ENCODE measurements around the gene ENG. TPM values are rescaled to one million over a fixed set of nuclear protein-coding genes. Genes with fewer than 3 reads are reported as not detected.

ENG gene
- polyA plus RNA-seq, 3 donors: 15.7 to 26.0 (median 17.9) TPM

DNA sequence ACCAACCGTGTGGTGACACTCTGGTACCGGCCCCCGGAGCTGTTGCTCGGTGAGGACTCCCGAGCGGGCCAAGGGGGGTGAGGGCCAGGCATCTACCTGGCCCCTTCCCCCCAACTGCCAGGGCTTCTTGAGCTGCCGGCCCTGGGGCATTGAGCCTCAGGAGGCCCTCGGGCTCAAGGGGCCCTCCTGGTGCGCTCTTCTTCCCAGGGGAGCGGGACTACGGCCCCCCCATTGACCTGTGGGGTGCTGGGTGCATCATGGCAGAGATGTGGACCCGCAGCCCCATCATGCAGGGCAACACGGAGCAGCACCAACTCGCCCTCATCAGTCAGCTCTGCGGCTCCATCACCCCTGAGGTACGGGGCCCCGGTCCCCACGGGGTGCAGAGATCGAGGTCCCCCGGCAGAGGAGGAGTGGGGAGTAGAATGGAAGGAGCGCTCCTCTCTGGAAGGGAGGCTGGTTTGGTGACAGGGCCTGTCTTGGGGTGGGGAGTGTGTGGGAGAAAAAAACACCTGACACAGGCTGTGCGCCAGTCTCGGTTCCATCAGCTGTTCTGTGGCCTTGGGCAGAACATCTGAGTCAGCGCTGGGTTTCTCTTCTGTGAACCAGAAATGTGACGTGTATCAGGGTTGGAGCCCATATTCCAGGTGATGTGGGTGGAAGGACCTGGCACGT is 66.0 kb downstream of the ENG start:
- intact Hi-C loops (cut with micrococcal nuclease): loop anchor here (5.0 kb wide), 3 partner anchors 79 to 271 kb away; partner anchors contain the start of gene ST6GALNAC4 (in 1 of the 2)
- Mint-ChIP-seq H3K27me3 (ENCODE audit: low read depth in 3 of 3) (peaks cover 0 to 2% (median 0%) of the 10 kb centered on the region in 3 donors), H3K36me3 (peaks cover 51 to 64% of the 10 kb centered on the region in 2 donors), H3K27ac (peak overlapping the region in 2 of 7 donors; percentile 37 to 55), H3K4me1 (peaks cover 31% of the 10 kb centered on the region), H3K4me3 (no peak overlapping the region), H3K9me3 (no peaks in the 10 kb centered on the region)
- Histone ChIP-seq H4K20me1 (ENCODE audit: insufficient read depth, low read length) (peaks cover 75% of the 10 kb centered on the region), H3K4me3 (replicated peaks in 1 of 3; ENCODE audit: low read depth in 2 of 3, low read length in 3 of 3) (no peak overlapping the region), H3K79me2 (ENCODE audit: insufficient read depth, low read length) (peaks cover 66% of the 10 kb centered on the region), H3K36me3 (replicated peaks in 1 of 2; ENCODE audit: control insufficient read depth in 1 of 2, insufficient read depth in 2 of 2, low read length in 2 of 2) (peaks cover 61 to 65% of the 10 kb centered on the region in 2 donors), H3K4me1 (ENCODE audit: control insufficient read depth in 1 of 2, insufficient read depth in 2 of 2, low read length in 2 of 2) (peaks cover 27 to 32% of the 10 kb centered on the region in 2 donors), H2AFZ (ENCODE audit: insufficient read depth, low read depth, low read length, poor library complexity, severe bottlenecking) (no peak overlapping the region), H3K27ac (ENCODE audit: low read depth in 1 of 2, low read length in 2 of 2) (no peak overlapping the region), H3K9ac (ENCODE audit: insufficient read depth, low read length, poor library complexity, severe bottlenecking) (no peak overlapping the region), H3K9me3 (replicated peaks in 1 of 2; ENCODE audit: control insufficient read depth in 1 of 2, insufficient read depth in 1 of 2, low read length in 2 of 2) (no peaks in the 10 kb centered on the region), H3K27me3 (ENCODE audit: control insufficient read depth in 2 of 2, insufficient read depth in 2 of 2, low read length in 2 of 2) (no peaks in the 10 kb centered on the region), H3K4me2 (replicated peaks; ENCODE audit: extremely low read depth, low read length, poor library complexity, severe bottlenecking) (no peak overlapping the region)
- no peak for DNase-seq
- 92% methylated on average over 15 of the region's 26 CpGs for WGBS (ENCODE audit: insufficient coverage)
- no peak for TF ChIP-seq CTCF (IDR thresholded peaks at IDR 0.05)

GRCh38 chr9:127786773-127787104 is 67.7 kb downstream of the ENG start:
- peaks cover 0 to 3% (median 0%) of the 10 kb centered on the region in 3 donors for H3K27me3 Mint-ChIP-seq (ENCODE audit: low read depth in 3 of 3)
- WGBS (ENCODE audit: insufficient coverage): 0% methylated on average over 8 of the region's 12 CpGs
- peaks cover 47% of the 10 kb centered on the region for H3K4me1 Mint-ChIP-seq
- intact Hi-C loops (cut with micrococcal nuclease): loop anchor here (1.0 to 5.0 kb wide), 4 partner anchors 81 to 269 kb away; partner anchors contain the start of gene ST6GALNAC4 (in 1 of the 2)
- Histone ChIP-seq H2AFZ (ENCODE audit: insufficient read depth, low read depth, low read length, poor library complexity, severe bottlenecking) (no peak overlapping the region), H4K20me1 (ENCODE audit: insufficient read depth, low read length) (peaks cover 58% of the 10 kb centered on the region), H3K9ac (ENCODE audit: insufficient read depth, low read length, poor library complexity, severe bottlenecking) (peak overlapping the region; percentile 94), H3K9me3 (replicated peaks in 1 of 2; ENCODE audit: control insufficient read depth in 1 of 2, insufficient read depth in 1 of 2, low read length in 2 of 2) (no peaks in the 10 kb centered on the region), H3K27me3 (ENCODE audit: control insufficient read depth in 2 of 2, insufficient read depth in 2 of 2, low read length in 2 of 2) (no peaks in the 10 kb centered on the region), H3K4me1 (ENCODE audit: control insufficient read depth in 1 of 2, insufficient read depth in 2 of 2, low read length in 2 of 2) (peaks cover 44 to 49% of the 10 kb centered on the region in 2 donors), H3K36me3 (replicated peaks in 1 of 2; ENCODE audit: control insufficient read depth in 1 of 2, insufficient read depth in 2 of 2, low read length in 2 of 2) (peaks cover 45 to 48% of the 10 kb centered on the region in 2 donors), H3K27ac (ENCODE audit: low read depth in 1 of 2, low read length in 2 of 2) (peak overlapping the region; percentile 72 to 87), H3K4me3 (replicated peaks in 1 of 3; ENCODE audit: low read depth in 2 of 3, low read length in 3 of 3) (peak overlapping the region; percentile 87 to 98 (median 96)), H3K4me2 (replicated peaks; ENCODE audit: extremely low read depth, low read length, poor library complexity, severe bottlenecking) (peak overlapping the region; percentile 97), H3K79me2 (ENCODE audit: insufficient read depth, low read length) (peaks cover 65% of the 10 kb centered on the region)
- no peak for DNase-seq
- no peaks in the 10 kb centered on the region for H3K9me3 Mint-ChIP-seq
- peak overlapping the region; percentile 78 to 94 (median 86) for H3K27ac Mint-ChIP-seq
- H3K36me3 Mint-ChIP-seq: peaks cover 40 to 54% of the 10 kb centered on the region in 2 donors
- H3K4me3 Mint-ChIP-seq: peak overlapping the region; percentile 93 to 96
- peak; percentile 73 for TF ChIP-seq CTCF (IDR thresholded peaks at IDR 0.05)

Measured in CD14-positive monocyte (primary cell).